ENCODE data around the gene SSB. TPM values are rescaled to one million over a fixed set of nuclear protein-coding genes. Genes with fewer than 3 reads are reported as not detected.
"Not testable (repeated sequence)": the region's sequence is repeated elsewhere in the genome, so short reads cannot be mapped to it uniquely, and the experiment has no call there.

SSB gene
- total and polyA plus RNA-seq, 2 experiments from 2014 or later, result 90.7 to 235 TPM

DNA sequence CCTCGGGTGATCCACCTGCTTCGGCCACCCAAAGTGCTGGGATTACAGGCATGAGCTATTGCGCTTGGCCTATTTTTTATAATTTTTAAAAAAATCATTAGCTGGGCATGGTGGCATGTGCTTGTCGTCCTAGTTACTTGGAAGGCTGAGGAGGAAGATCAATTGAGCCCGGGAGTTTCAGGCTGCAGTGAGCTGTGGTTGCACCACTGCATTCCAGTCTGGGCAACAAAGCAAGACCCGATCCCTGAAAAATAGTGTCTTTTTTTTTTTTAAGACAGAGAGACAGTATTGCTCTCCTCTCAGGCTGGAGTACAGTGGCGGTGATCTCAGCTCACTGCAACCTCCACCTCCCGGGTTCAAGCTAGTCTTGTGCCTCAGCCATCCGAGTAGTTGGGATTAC is 4.8 kb downstream of the SSB start:
- Histone ChIP-seq H3K4me1 (ENCODE audit: low read depth) (peaks cover 4% of the 10 kb centered on the region), H3K36me3 (peaks cover 47% of the 10 kb centered on the region)

DNA sequence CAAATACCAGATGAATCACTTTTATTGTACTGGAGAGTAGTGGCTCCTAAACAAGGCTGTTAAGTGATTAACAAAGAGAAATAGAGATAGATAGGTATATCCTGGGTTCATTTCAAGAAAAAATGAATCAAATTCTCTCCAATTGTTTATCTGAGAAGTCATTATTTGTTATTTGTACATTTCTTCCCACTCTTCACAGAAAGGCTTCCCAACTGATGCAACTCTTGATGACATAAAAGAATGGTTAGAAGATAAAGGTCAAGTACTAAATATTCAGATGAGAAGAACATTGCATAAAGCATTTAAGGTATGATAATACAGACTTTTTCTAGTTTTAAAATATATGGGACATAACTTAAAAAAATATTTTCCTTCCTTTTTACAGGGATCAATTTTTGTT is 7.9 kb downstream of the SSB start:
- Histone ChIP-seq H3K27ac (no peak overlapping the region), H3K36me3 (peaks cover 70% of the 10 kb centered on the region), H3K27me3 (no peaks in the 10 kb centered on the region), H3K9me3 (ENCODE audit: low read depth) (no peaks in the 10 kb centered on the region), H3K4me3 (no peak overlapping the region), H3K4me1 (ENCODE audit: low read depth) (no peaks in the 10 kb centered on the region)
- DNase-seq (ENCODE audit: low read depth in 1 of 2, low spot score in 1 of 2), result no peak
- TF ChIP-seq CTCF (IDR thresholded peaks at IDR 0.05; ENCODE audit: low read depth, low read length), result no peak

More for the DNA sequence above, 4.8 kb downstream of the SSB start:
- H3K27ac ChIP-seq, result no peak overlapping the region
- H3K4me3 ChIP-seq, result no peak overlapping the region
- TF ChIP-seq CTCF (IDR thresholded peaks at IDR 0.05; ENCODE audit: low read depth, low read length), result no peak
- H3K27me3 ChIP-seq, result no peaks in the 10 kb centered on the region
- H3K9me3 ChIP-seq (ENCODE audit: low read depth), result no peaks in the 10 kb centered on the region
- no peak for DNase-seq (ENCODE audit: low read depth in 1 of 2, low spot score in 1 of 2)

GRCh38 chr2:169808221-169808620 is 9.6 kb downstream of the SSB start:
- Histone ChIP-seq H3K36me3 (peaks cover 72% of the 10 kb centered on the region), H3K4me3 (no peak overlapping the region), H3K27me3 (no peaks in the 10 kb centered on the region), H3K4me1 (ENCODE audit: low read depth) (no peaks in the 10 kb centered on the region), H3K9me3 (ENCODE audit: low read depth) (no peaks in the 10 kb centered on the region), H3K27ac (no peak overlapping the region)
- no peak for TF ChIP-seq CTCF (IDR thresholded peaks at IDR 0.05; ENCODE audit: low read depth, low read length)
- peak in 1 of 2 donors; percentile 36 for DNase-seq (ENCODE audit: low read depth in 1 of 2, low spot score in 1 of 2)

- Histone ChIP-seq H3K27me3 (no peaks in the 10 kb centered on the region), H3K36me3 (peaks cover 39% of the 10 kb centered on the region), H3K4me3 (no peak overlapping the region), H3K27ac (no peak overlapping the region), H3K9me3 (ENCODE audit: low read depth) (no peaks in the 10 kb centered on the region), H3K4me1 (ENCODE audit: low read depth) (no peaks in the 10 kb centered on the region)
- peak in 1 of 2 donors; percentile 62 for DNase-seq (ENCODE audit: low read depth in 1 of 2, low spot score in 1 of 2)
- no peak for TF ChIP-seq CTCF (IDR thresholded peaks at IDR 0.05; ENCODE audit: low read depth, low read length)
Measured at GRCh38 chr2:169815849-169816248, 17.2 kb downstream of the SSB start.

DNA sequence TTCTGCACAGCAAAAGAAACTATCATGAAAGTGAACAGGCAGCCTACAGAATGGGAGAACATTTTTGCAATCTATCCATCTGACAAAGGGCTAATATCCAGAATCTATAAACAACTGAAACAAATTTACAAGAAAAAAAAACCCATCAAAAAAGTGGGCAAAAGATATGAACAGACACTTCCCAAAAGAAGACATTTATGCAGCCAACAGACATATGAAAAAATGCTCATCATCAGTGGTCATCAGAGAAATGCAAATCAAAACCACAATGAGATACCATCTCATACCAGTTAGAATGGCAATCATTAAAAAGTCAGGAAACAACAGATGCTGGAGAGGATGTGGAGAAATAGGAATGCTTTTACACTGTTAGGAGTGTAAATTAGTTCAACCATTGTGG is 18.3 kb downstream of the SSB start:
- H3K36me3 ChIP-seq, result peaks cover 29% of the 10 kb centered on the region
- H3K27ac ChIP-seq; H3K27me3 ChIP-seq; H3K4me3 ChIP-seq; H3K9me3 ChIP-seq (ENCODE audit: low read depth); DNase-seq (ENCODE audit: low read depth in 1 of 2, low spot score in 1 of 2); H3K4me1 ChIP-seq (ENCODE audit: low read depth): not testable (repeated sequence)

DNA sequence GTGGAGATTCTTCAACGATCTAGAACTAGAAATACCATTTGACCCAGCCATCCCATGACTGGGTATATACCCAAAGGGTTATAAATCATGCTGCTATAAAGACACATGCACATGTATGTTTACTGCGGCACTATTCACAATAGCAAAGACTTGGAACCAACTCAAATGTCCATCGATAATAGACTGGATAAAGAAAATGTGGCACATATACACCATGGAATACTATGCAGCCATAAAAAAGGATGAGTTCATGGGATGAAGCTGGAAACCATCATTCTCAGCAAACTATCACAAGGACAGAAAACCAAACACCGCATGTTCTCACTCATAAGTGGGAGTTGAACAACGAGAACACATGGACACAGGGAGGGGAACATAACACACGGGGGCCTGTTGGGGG is 18.7 kb downstream of the SSB start:
- H3K27me3 ChIP-seq; H3K27ac ChIP-seq; H3K4me1 ChIP-seq (ENCODE audit: low read depth); H3K9me3 ChIP-seq (ENCODE audit: low read depth); H3K4me3 ChIP-seq; DNase-seq (ENCODE audit: low read depth in 1 of 2, low spot score in 1 of 2): not testable (repeated sequence)
- peaks cover 26% of the 10 kb centered on the region for H3K36me3 ChIP-seq

DNA sequence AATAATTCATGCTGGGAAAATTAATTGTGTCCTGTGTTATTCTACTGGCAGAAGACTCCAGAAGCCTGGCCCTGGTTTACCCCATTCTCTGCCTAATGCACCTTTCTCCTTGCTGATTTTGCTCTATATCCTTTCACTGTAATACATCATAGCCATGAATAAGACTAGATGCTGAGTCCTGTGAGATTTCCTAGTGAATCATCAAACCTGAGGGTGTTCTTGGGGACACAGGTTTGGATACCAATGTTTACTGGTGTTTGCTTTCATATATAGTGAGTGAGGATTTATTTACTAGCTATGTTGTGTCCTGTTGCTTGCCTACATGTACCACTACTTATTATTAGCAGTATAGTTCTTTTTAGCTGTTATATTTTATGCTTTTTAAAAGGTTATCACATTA is 19.6 kb downstream of the SSB start:
- Histone ChIP-seq H3K4me1 (ENCODE audit: low read depth) (peaks cover 15% of the 10 kb centered on the region), H3K4me3 (no peak overlapping the region)
- no peak for TF ChIP-seq CTCF (IDR thresholded peaks at IDR 0.05; ENCODE audit: low read depth, low read length)

More for the DNA sequence above, 19.6 kb downstream of the SSB start:
- DNase-seq (ENCODE audit: low read depth in 1 of 2, low spot score in 1 of 2), result no peak
- peaks cover 23% of the 10 kb centered on the region for H3K36me3 ChIP-seq
- no peak overlapping the region for H3K27ac ChIP-seq
- H3K9me3 ChIP-seq (ENCODE audit: low read depth), result no peaks in the 10 kb centered on the region
- H3K27me3 ChIP-seq, result no peaks in the 10 kb centered on the region

Data from cardiac muscle cell (in vitro differentiated cells and primary cell).